ENCODE data around the gene PITPNC1. TPM values are rescaled to one million over a fixed set of nuclear protein-coding genes. Genes with fewer than 3 reads are reported as not detected.
A peak's percentile ranks its signal among the peaks of the same experiment; 100 is the strongest.

Gene PITPNC1
- total and polyA plus RNA-seq, 2 of the 13 experiments (the other 11 are each of a cell fraction or from before 2014, with no cell fraction given) = 4.1 to 5.7 TPM

GRCh38 chr17:67366193-67367157 is 10.6 kb upstream of the PITPNC1 start, which contains the start of gene PSMD12 (continued):
- TF ChIP-seq ZGPAT (CRISPR knock-in tag; IDR thresholded peaks at IDR 0.05) (peak; percentile 92), KIAA2018 (CRISPR knock-in tag; IDR thresholded peaks at IDR 0.05; ENCODE audit: borderline replicate concordance) (no peak), SETDB1 (CRISPR knock-in tag; IDR thresholded peaks at IDR 0.05; ENCODE audit: borderline replicate concordance) (no peak), ZNF513 (CRISPR knock-in tag; conservative IDR thresholded peaks at IDR 0.05) (no peak), ZNF12 (CRISPR knock-in tag; IDR thresholded peaks at IDR 0.05) (no peak), E2F1 (CRISPR knock-in tag; IDR thresholded peaks at IDR 0.05) (no peak; the same call in 1 of the 2 replicates), MZF1 (CRISPR knock-in tag; IDR thresholded peaks at IDR 0.05; ENCODE audit: borderline replicate concordance) (peak; percentile 89; the same call in 1 of the 2 replicates), MYPOP (CRISPR knock-in tag; IDR thresholded peaks at IDR 0.05) (0 out of 2 replicates have a peak, but pooled peaks have one; percentile 55), PPARG (CRISPR knock-in tag; conservative IDR thresholded peaks at IDR 0.05) (0 out of 2 replicates have a peak, but pooled peaks have one; percentile 25), NCOA5 (CRISPR knock-in tag; IDR thresholded peaks at IDR 0.05) (no peak), THRA (CRISPR knock-in tag; IDR thresholded peaks at IDR 0.05; ENCODE audit: borderline replicate concordance) (peak; percentile 75)
